MM.1S (cell line): ENCODE results near the gene EIF4E1B.

Source experiments
- DNase-seq: peaks from one replicate; pipeline ENCODE4 v3.0.0-alpha.2; 2015
- H2AFZ ChIP-seq: fragments of 300-600 bp; sonication (generic); 2 replicates; pipeline ENCODE4 v1.6.0; 2016; ENCODE audit warnings: antibody characterized with exemption, low read length
- H3F3A ChIP-seq: fragments of 300-600 bp; sonication (generic); 2 replicates; pipeline ENCODE4 v1.6.1; 2016; ENCODE audit warnings: mild to moderate bottlenecking, antibody characterized with exemption, low read length, moderate library complexity, mixed read lengths; ENCODE audit not compliant: insufficient read depth
- H3K27ac ChIP-seq: fragments of 300-600 bp; sonication (generic); 2 replicates; pipeline ENCODE4 v1.5.1; 2016; ENCODE audit warnings: mild to moderate bottlenecking, low read length
- H3K27me3 ChIP-seq: fragments of 300-600 bp; sonication (generic); replicated peaks from 2 replicates; pipeline ENCODE4 v1.6.0; 2016; ENCODE audit warnings: low read length; ENCODE audit not compliant: insufficient read depth
- H3K36me3 ChIP-seq: fragments of 300-600 bp; sonication (generic); replicated peaks from 2 replicates; pipeline ENCODE4 v1.6.1; 2016; ENCODE audit warnings: mild to moderate bottlenecking, low read length, mixed read lengths; ENCODE audit not compliant: insufficient read depth
- H3K4me1 ChIP-seq: fragments of 300-600 bp; sonication (generic); 2 replicates; pipeline ENCODE4 v1.6.1; 2016; ENCODE audit warnings: low read length, mixed read lengths
- H3K4me2 ChIP-seq: fragments of 300-600 bp; sonication (generic); 2 replicates; pipeline ENCODE4 v1.6.0; 2016; ENCODE audit warnings: low read depth, low read length
- H3K4me3 ChIP-seq: fragments of 300-600 bp; sonication (generic); 2 replicates; pipeline ENCODE4 v1.5.1; 2016; ENCODE audit warnings: low read length, mixed read lengths
- H3K79me2 ChIP-seq: fragments of 300-600 bp; sonication (generic); 2 replicates; pipeline ENCODE4 v1.6.1; 2016; ENCODE audit warnings: mixed run types, low read length, mixed read lengths
- H3K9ac ChIP-seq: fragments of 300-600 bp; sonication (generic); 2 replicates; pipeline ENCODE4 v1.6.1; 2016; ENCODE audit warnings: low read length, mixed read lengths
- H3K9me2 ChIP-seq: fragments of 300-600 bp; sonication (generic); replicated peaks from 2 replicates; pipeline ENCODE4 v1.6.1; 2016; ENCODE audit warnings: mild to moderate bottlenecking, low read length, mixed read lengths; ENCODE audit not compliant: insufficient read depth
- H3K9me3 ChIP-seq: fragments of 300-600 bp; sonication (generic); replicated peaks from 2 replicates; pipeline ENCODE4 v1.6.1; 2016; ENCODE audit warnings: mild to moderate bottlenecking, low read length, mixed read lengths; ENCODE audit not compliant: insufficient read depth
- H4K20me1 ChIP-seq: fragments of 300-600 bp; sonication (generic); 2 replicates; pipeline ENCODE4 v1.6.1; 2016; ENCODE audit warnings: mild to moderate bottlenecking, low read length, moderate library complexity, mixed read lengths; ENCODE audit not compliant: insufficient read depth
- EZH2 ChIP-seq: fragments of 300-600 bp; sonication (generic); optimal IDR thresholded peaks from 2 replicates; pipeline ENCODE3; 2017; ENCODE audit warnings: low read depth, mild to moderate bottlenecking, antibody characterized with exemption, low read length, mixed read lengths
- EZH2phosphoT487 ChIP-seq: fragments of 300-600 bp; sonication (generic); IDR thresholded peaks from 2 replicates; pipeline ENCODE4 v1.6.1; 2018; ENCODE audit warnings: antibody characterized with exemption, low read length
- TF ChIP-seq, protein P1 (sequence below): fragments of 300-600 bp; sonication (generic); IDR thresholded peaks from 2 replicates; pipeline ENCODE4 v1.5.1; 2016; ENCODE audit warnings: antibody characterized with exemption, low read length, mixed read lengths

EIF4E1B gene, protein sequence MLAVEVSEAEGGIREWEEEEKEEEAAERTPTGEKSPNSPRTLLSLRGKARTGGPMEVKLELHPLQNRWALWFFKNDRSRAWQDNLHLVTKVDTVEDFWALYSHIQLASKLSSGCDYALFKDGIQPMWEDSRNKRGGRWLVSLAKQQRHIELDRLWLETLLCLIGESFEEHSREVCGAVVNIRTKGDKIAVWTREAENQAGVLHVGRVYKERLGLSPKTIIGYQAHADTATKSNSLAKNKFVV

DNA sequence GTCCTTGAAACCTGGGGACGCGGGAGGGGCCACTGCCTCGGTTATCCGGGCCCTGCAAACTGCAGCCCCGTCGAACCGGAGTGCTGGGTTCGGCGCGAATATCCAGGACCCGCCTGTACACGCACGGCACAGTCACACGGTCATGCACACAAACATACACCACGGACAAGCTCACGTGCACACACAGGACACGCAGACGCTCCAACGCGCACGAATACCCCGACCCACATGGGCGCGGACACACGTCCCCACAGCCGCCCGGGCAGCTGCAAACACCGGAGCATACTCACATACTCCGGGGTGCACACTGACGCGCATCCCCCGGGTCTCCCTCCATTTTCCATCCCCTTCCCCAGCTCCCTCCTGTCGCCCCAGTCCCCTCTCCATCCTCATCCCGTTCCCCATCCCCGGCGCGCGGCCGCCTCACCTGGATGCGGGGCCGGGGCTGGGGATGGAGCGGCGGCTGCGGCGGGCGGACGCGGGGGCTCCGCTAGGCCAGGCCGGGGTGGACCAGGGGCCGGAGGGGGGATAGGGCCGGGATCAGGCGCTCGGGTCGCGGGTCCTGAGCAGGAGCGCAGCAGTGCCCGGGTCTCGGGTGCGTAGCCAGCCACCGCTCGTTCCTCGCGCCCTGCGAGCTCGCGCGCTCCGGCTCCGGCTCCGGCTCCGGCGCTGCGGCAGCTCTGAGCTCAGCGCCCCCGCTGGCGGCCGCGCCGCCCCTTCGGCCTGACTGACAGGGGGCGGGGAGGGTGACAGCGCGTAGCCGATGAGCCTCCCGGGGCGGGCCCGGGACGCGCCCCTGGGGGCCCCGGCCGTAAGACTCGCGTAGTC, at the start of gene EIF4E1B, which contains the start of gene SNCB:
Gene EIF4E1B, plus strand, starts transcription at position 823 of the 828 bp plus-strand sequence. CDS start 12,113 bp downstream, outside the sequence.
Gene SNCB, minus strand, starts transcription at position 682 of the 828 bp plus-strand sequence. CDS start 880 bp downstream, outside the sequence.
- Histone ChIP-seq H3K27ac (no peak within 1 kb of the TSS), H2AFZ (peak within 1 kb of the TSS; percentile 21; the same call in 1 of the 2 replicates), H3K27me3 (peaks cover 87% of the 10 kb centered on the region), H3K4me1 (no peaks in the 10 kb centered on the region), H3F3A (no peaks in the 10 kb centered on the region), H3K36me3 (no peaks in the 10 kb centered on the region), H3K4me2 (peak within 1 kb of the TSS; percentile 61; the same call in 1 of the 2 replicates), H3K4me3 (peak within 1 kb of the TSS; percentile 36), H3K9ac (no peak within 1 kb of the TSS), H4K20me1 (no peaks in the 10 kb centered on the region), H3K9me2 (no peaks in the 10 kb centered on the region), H3K79me2 (no peaks in the 10 kb centered on the region), H3K9me3 (no peaks in the 10 kb centered on the region)
- peak; percentile 45 for DNase-seq
- no peak for TF ChIP-seq EZH2phosphoT487
- TF ChIP-seq, protein P1, sequence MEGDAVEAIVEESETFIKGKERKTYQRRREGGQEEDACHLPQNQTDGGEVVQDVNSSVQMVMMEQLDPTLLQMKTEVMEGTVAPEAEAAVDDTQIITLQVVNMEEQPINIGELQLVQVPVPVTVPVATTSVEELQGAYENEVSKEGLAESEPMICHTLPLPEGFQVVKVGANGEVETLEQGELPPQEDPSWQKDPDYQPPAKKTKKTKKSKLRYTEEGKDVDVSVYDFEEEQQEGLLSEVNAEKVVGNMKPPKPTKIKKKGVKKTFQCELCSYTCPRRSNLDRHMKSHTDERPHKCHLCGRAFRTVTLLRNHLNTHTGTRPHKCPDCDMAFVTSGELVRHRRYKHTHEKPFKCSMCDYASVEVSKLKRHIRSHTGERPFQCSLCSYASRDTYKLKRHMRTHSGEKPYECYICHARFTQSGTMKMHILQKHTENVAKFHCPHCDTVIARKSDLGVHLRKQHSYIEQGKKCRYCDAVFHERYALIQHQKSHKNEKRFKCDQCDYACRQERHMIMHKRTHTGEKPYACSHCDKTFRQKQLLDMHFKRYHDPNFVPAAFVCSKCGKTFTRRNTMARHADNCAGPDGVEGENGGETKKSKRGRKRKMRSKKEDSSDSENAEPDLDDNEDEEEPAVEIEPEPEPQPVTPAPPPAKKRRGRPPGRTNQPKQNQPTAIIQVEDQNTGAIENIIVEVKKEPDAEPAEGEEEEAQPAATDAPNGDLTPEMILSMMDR, result no peak
- TF ChIP-seq EZH2, result no peak

DNA sequence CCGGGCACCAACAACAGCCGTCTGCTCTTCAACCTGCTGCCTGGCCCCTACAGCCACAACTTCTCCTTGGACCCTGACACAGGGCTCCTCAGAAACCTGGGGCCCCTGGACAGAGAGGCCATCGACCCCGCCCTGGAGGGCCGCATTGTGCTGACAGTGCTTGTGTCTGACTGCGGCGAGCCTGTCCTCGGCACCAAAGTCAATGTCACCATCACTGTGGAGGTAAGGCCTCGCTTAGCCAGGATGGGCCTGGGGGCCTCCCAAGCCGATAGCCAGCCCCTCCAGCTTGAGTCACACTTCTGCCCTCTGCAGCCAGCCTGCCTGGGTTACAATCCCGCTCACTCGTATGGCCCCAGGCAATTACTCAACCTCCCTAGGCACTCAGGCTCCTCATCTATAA, 49.1 kb upstream of the EIF4E1B start:
- Histone ChIP-seq H3K9me3 (no peaks in the 10 kb centered on the region), H3K36me3 (no peaks in the 10 kb centered on the region)
- TF ChIP-seq, protein P1, result no peak
- no peak for TF ChIP-seq EZH2phosphoT487
- no peak for TF ChIP-seq EZH2

DNA sequence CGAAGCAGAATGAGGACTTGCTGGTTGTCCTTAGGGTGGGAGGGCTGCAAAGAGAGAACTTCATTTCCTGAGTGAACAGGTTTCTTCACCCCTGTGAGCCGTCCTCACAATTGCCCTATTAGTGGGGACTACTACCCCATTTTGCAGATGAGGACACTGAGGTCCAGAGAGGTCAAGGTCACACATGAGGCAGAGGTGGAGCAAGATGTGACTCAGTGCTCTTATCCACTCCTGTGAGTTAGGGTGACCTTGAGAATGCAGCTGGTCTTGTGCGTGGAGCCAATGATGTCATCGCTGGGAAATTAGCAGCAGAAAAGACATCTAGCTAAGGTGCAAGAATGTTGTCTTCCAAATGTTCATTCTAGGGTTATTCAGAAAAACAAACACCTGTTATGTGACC, 47.4 kb upstream of the EIF4E1B start:
- no peaks in the 10 kb centered on the region for H3K27me3 ChIP-seq
- H2AFZ ChIP-seq, result no peak overlapping the region
- H3K9ac ChIP-seq, result no peak overlapping the region
- H3K9me3 ChIP-seq, result no peaks in the 10 kb centered on the region
- H3K79me2 ChIP-seq, result no peaks in the 10 kb centered on the region
- TF ChIP-seq EZH2, result no peak
- no peak for TF ChIP-seq EZH2phosphoT487
- TF ChIP-seq, protein P1, result no peak
- no peaks in the 10 kb centered on the region for H4K20me1 ChIP-seq
- DNase-seq, result no peak
- no peaks in the 10 kb centered on the region for H3K9me2 ChIP-seq
- no peaks in the 10 kb centered on the region for H3K36me3 ChIP-seq
- H3K4me1 ChIP-seq, result no peaks in the 10 kb centered on the region
- H3K27ac ChIP-seq, result no peak overlapping the region
- no peak overlapping the region for H3K4me3 ChIP-seq
- no peaks in the 10 kb centered on the region for H3F3A ChIP-seq
- H3K4me2 ChIP-seq, result no peak overlapping the region

More for the DNA sequence above, 49.1 kb upstream of the EIF4E1B start:
- Histone ChIP-seq H3K4me2 (no peak overlapping the region), H3K27me3 (no peaks in the 10 kb centered on the region), H3K9me2 (no peaks in the 10 kb centered on the region), H3K4me3 (no peak overlapping the region), H3K9ac (no peak overlapping the region), H3K79me2 (no peaks in the 10 kb centered on the region), H4K20me1 (no peaks in the 10 kb centered on the region), H2AFZ (no peak overlapping the region), H3K4me1 (no peaks in the 10 kb centered on the region), H3K27ac (no peak overlapping the region), H3F3A (no peaks in the 10 kb centered on the region)
- DNase-seq, result no peak
